SIG-M5 treated with dmso at 0.1 percent for 504 hours (cell line): ENCODE results near the gene CCDC43.
A peak's percentile ranks its signal among the peaks of the same experiment; 100 is the strongest.
"Not testable (repeated sequence)": the region's sequence is repeated elsewhere in the genome, so short reads cannot be mapped to it uniquely, and the experiment has no call there.

Experiments used
- DNase-seq: peaks from one replicate; lab custom pipeline; 2025; ENCODE audit not compliant: unreplicated experiment; lab: John Stamatoyannopoulos, UW

The CCDC43 gene

GRCh38 chr17:44672479-44673093 is 17.0 kb downstream of the CCDC43 start:
- DNase-seq: peak; percentile 61

- DNase-seq: no peak
Observed at GRCh38 chr17:44666006-44666405, 23.6 kb downstream of the CCDC43 start.

- no peak for DNase-seq
Observed at GRCh38 chr17:44664867-44665266, 24.7 kb downstream of the CCDC43 start.

- no peak for DNase-seq
Observed at GRCh38 chr17:44663095-44663494, 26.5 kb downstream of the CCDC43 start.

GRCh38 chr17:44661835-44662234 is 27.7 kb downstream of the CCDC43 start:
- no peak for DNase-seq

GRCh38 chr17:44655983-44656710 is 33.4 kb downstream of the CCDC43 start, which contains the start of gene MEIOC:
MEIOC (plus strand) TSS chr17:44656468; CDS start chr17:44656614, 146 bp downstream.
- DNase-seq: no peak

- no peak for DNase-seq
Observed at GRCh38 chr17:44653954-44654353, 35.6 kb downstream of the CCDC43 start.

- no peak for DNase-seq
Observed at GRCh38 chr17:44653384-44653783, 36.2 kb downstream of the CCDC43 start.

- no peak for DNase-seq
Observed at GRCh38 chr17:44652727-44653126, 36.8 kb downstream of the CCDC43 start.

- no peak for DNase-seq
Observed at GRCh38 chr17:44651228-44651627, 38.3 kb downstream of the CCDC43 start.

- DNase-seq: no peak
Observed at GRCh38 chr17:44648963-44649362, 40.6 kb downstream of the CCDC43 start.

GRCh38 chr17:44647736-44648135 is 41.8 kb downstream of the CCDC43 start:
- no peak for DNase-seq

- DNase-seq: no peak
Observed at GRCh38 chr17:44646280-44646679, 43.3 kb downstream of the CCDC43 start.

- no peak for DNase-seq
Observed at GRCh38 chr17:44645341-44645740, 44.2 kb downstream of the CCDC43 start.

- DNase-seq: no peak
Observed at GRCh38 chr17:44642834-44643233, 46.7 kb downstream of the CCDC43 start.

- no peak for DNase-seq
Observed at GRCh38 chr17:44637066-44637465, 52.5 kb downstream of the CCDC43 start.

GRCh38 chr17:44636562-44636961 is 53.0 kb downstream of the CCDC43 start:
- DNase-seq: peak; percentile 81

- not testable (repeated sequence) for DNase-seq
Observed at GRCh38 chr17:44634401-44634800, 55.2 kb downstream of the CCDC43 start.

- no peak for DNase-seq
Observed at GRCh38 chr17:44633998-44634397, 55.6 kb downstream of the CCDC43 start.

GRCh38 chr17:44630703-44631102 is 58.9 kb downstream of the CCDC43 start:
- DNase-seq: no peak

GRCh38 chr17:44629314-44629713 is 60.3 kb downstream of the CCDC43 start:
- no peak for DNase-seq
